Measurements from ENCODE around the gene PER3.

Gene PER3

DNA sequence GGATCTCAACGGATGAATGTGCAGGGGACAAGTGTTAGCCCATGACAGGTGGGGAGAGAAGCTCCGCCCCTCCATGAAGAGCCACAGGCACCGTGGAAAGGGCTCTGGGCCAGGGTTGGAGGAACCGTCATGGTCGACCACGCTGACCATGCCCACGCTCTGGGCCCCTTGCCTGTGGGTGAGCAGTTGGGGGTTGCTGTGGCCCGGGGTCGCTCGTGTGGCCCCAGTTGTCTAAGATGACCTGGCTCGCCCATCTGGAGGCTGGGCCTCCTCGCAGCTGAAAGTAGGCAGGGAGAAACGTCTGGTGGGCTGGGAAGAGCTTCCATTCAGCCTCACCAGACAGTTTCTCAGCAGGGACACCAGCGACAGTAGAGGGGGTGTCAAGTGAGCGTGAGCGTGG, 81.9 kb downstream of the PER3 start:
- Histone ChIP-seq H3K27ac (ENCODE audit: low read depth, low read length) (no peak overlapping the region), H3K9me3 (ENCODE audit: control insufficient read depth, insufficient read depth, low read length) (no peaks in the 10 kb centered on the region), H4K20me1 (ENCODE audit: control insufficient read depth, insufficient read depth, low read depth, low read length) (no peaks in the 10 kb centered on the region), H3K4me3 (ENCODE audit: low read length) (no peak overlapping the region), H3K9me2 (replicated peaks; ENCODE audit: control insufficient read depth, low read length) (no peaks in the 10 kb centered on the region), H3K4me2 (ENCODE audit: low read length) (no peak overlapping the region), H3K4me1 (ENCODE audit: control insufficient read depth, low read length) (no peaks in the 10 kb centered on the region), H3K27me3 (ENCODE audit: control insufficient read depth, low read length) (no peaks in the 10 kb centered on the region), H3K36me3 (ENCODE audit: control insufficient read depth, low read length) (no peaks in the 10 kb centered on the region), H3K79me2 (ENCODE audit: control insufficient read depth, low read length) (no peaks in the 10 kb centered on the region), H3F3A (ENCODE audit: control insufficient read depth, insufficient read depth) (no peaks in the 10 kb centered on the region)
- no peak for TF ChIP-seq EZH2phosphoT487 (IDR thresholded peaks at IDR 0.05; ENCODE audit: borderline replicate concordance, low read length)
- TF ChIP-seq, protein P1, sequence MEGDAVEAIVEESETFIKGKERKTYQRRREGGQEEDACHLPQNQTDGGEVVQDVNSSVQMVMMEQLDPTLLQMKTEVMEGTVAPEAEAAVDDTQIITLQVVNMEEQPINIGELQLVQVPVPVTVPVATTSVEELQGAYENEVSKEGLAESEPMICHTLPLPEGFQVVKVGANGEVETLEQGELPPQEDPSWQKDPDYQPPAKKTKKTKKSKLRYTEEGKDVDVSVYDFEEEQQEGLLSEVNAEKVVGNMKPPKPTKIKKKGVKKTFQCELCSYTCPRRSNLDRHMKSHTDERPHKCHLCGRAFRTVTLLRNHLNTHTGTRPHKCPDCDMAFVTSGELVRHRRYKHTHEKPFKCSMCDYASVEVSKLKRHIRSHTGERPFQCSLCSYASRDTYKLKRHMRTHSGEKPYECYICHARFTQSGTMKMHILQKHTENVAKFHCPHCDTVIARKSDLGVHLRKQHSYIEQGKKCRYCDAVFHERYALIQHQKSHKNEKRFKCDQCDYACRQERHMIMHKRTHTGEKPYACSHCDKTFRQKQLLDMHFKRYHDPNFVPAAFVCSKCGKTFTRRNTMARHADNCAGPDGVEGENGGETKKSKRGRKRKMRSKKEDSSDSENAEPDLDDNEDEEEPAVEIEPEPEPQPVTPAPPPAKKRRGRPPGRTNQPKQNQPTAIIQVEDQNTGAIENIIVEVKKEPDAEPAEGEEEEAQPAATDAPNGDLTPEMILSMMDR (IDR thresholded peaks at IDR 0.05; ENCODE audit: low read depth, low read length, poor library complexity, severe bottlenecking): no peak

DNA sequence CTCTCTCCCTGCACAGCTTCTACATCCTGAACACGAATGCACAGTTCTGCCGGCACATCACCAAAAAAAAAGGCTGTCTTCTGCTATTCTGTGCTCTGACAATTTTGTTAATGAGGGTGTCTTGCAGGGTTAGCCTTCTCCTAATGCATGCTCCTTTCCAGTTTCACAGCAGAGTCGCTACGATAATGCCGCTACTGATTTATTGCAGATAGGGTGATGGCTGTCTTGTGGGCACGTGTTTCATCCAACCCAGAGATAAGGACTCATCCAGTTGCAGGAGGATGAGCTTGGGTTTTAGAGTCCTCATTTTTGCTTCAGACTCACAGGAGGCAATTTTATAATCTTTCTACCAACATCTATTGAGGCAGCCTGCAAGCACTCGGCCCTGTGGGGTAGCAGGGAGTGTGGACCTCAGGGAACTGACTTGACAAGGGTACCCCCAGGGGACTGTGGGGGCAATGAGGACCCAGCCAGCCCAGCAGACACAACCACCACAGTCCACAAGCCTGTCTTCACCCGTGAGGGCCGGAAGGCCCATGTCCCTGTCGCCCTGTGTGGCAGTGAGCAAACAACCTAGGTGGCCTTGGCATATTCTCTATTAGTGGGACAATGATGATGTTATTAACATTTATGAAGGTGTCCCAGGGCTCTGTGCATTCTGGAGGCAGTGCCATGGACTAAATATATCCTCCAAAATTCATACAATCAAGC, 84.1 kb downstream of the PER3 start:
- no peak overlapping the region for H3K4me2 ChIP-seq (ENCODE audit: low read length)
- H3K9me2 ChIP-seq (replicated peaks; ENCODE audit: control insufficient read depth, low read length): no peaks in the 10 kb centered on the region
- no peaks in the 10 kb centered on the region for H3K27me3 ChIP-seq (ENCODE audit: control insufficient read depth, low read length)
- TF ChIP-seq EZH2phosphoT487 (IDR thresholded peaks at IDR 0.05; ENCODE audit: borderline replicate concordance, low read length): no peak
- TF ChIP-seq, protein P1 (IDR thresholded peaks at IDR 0.05; ENCODE audit: low read depth, low read length, poor library complexity, severe bottlenecking): no peak
- no peak overlapping the region for H3K4me3 ChIP-seq (ENCODE audit: low read length)
- H3K79me2 ChIP-seq (ENCODE audit: control insufficient read depth, low read length): no peaks in the 10 kb centered on the region
- no peaks in the 10 kb centered on the region for H3F3A ChIP-seq (ENCODE audit: control insufficient read depth, insufficient read depth)
- no peak overlapping the region for H3K27ac ChIP-seq (ENCODE audit: low read depth, low read length)
- no peaks in the 10 kb centered on the region for H3K4me1 ChIP-seq (ENCODE audit: control insufficient read depth, low read length)
- H3K9me3 ChIP-seq (ENCODE audit: control insufficient read depth, insufficient read depth, low read length): no peaks in the 10 kb centered on the region
- H3K36me3 ChIP-seq (ENCODE audit: control insufficient read depth, low read length): no peaks in the 10 kb centered on the region
- no peaks in the 10 kb centered on the region for H4K20me1 ChIP-seq (ENCODE audit: control insufficient read depth, insufficient read depth, low read depth, low read length)

DNA sequence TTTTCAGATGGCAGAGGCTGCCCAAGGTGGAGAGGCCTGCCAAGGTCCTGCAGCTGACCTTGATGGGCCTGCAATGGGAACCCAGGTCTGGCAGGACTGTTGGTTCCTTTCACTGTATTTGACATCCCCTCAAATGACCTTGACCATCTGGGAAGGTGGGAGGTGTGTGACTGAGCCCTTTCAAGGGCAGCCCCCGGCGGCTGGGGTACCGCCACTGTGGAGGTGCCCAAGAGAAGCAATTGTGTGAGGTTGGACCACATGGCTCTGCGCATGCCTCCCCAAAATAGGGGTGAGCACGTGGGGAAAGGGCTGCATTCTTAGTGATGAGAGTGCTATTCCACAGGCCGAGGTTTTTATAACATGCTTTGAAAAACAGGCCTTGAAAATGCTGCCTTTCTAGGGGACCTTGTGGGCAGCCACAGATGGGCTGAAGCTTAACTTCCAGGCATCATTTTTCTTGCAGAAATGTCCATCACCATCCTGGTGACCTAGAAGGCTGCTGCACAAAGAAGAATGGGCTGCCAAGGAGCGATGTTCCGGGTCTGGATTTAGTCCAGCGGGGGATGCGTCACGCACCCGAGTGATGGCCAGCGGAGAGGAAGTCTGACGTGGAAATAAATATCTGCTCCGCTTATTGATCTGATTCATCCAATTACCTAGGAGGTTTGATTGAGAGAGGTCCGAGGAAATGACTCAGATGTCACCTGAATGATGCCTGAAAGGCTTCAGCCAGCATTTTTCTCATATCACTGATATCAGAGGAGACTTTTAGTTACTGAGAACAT, 85.2 kb downstream of the PER3 start:
- Histone ChIP-seq H3K9me2 (replicated peaks; ENCODE audit: control insufficient read depth, low read length) (no peaks in the 10 kb centered on the region), H3K36me3 (ENCODE audit: control insufficient read depth, low read length) (no peaks in the 10 kb centered on the region), H3K79me2 (ENCODE audit: control insufficient read depth, low read length) (no peaks in the 10 kb centered on the region), H4K20me1 (ENCODE audit: control insufficient read depth, insufficient read depth, low read depth, low read length) (no peaks in the 10 kb centered on the region), H3K4me2 (ENCODE audit: low read length) (no peak overlapping the region), H3K27me3 (ENCODE audit: control insufficient read depth, low read length) (no peaks in the 10 kb centered on the region), H3K4me1 (ENCODE audit: control insufficient read depth, low read length) (no peaks in the 10 kb centered on the region), H3K4me3 (ENCODE audit: low read length) (no peak overlapping the region), H3K27ac (ENCODE audit: low read depth, low read length) (no peak overlapping the region), H3F3A (ENCODE audit: control insufficient read depth, insufficient read depth) (no peaks in the 10 kb centered on the region), H3K9me3 (ENCODE audit: control insufficient read depth, insufficient read depth, low read length) (no peaks in the 10 kb centered on the region)
- TF ChIP-seq, protein P1 (IDR thresholded peaks at IDR 0.05; ENCODE audit: low read depth, low read length, poor library complexity, severe bottlenecking): no peak
- TF ChIP-seq EZH2phosphoT487 (IDR thresholded peaks at IDR 0.05; ENCODE audit: borderline replicate concordance, low read length): no peak

Measured in DOHH2 (cell line).